ENCODE results near the gene DNTT.

Gene DNTT

GRCh38 chr10:96358851-96359540 lies 54.8 kb downstream of the DNTT start, which contains the start of gene OPALIN:
Gene OPALIN, minus strand, starts transcription at chr10:96359002. Its CDS starts 106 bp downstream, at chr10:96358896.
- no peak within 1 kb of the TSS for H3K4me3 ChIP-seq (ENCODE audit: low read depth, low read length)
- TF ChIP-seq, protein P1, sequence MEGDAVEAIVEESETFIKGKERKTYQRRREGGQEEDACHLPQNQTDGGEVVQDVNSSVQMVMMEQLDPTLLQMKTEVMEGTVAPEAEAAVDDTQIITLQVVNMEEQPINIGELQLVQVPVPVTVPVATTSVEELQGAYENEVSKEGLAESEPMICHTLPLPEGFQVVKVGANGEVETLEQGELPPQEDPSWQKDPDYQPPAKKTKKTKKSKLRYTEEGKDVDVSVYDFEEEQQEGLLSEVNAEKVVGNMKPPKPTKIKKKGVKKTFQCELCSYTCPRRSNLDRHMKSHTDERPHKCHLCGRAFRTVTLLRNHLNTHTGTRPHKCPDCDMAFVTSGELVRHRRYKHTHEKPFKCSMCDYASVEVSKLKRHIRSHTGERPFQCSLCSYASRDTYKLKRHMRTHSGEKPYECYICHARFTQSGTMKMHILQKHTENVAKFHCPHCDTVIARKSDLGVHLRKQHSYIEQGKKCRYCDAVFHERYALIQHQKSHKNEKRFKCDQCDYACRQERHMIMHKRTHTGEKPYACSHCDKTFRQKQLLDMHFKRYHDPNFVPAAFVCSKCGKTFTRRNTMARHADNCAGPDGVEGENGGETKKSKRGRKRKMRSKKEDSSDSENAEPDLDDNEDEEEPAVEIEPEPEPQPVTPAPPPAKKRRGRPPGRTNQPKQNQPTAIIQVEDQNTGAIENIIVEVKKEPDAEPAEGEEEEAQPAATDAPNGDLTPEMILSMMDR (IDR thresholded peaks at IDR 0.05; ENCODE audit: borderline replicate concordance, insufficient read depth, low read depth, low read length): no peak

DNA sequence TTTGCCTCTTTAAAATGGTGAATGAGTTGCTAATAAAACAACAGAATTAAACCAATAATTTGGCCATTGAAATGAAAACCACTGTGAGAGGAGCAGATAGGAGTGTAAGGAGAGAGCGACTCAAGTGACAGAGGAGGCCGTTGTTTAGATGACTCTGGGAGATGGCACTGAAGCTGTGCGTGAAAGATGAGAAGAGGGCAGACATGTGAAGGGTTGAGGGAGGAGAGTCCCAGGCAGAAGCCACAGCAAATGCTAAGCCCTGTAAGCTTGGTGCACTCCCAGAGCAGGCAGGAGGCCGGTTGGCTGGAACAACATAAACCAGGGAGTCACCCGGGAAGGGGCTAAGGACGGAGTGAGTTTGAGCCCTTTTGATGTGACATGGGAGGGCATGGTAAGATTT lies 55.4 kb downstream of the DNTT start:
- no peak overlapping the region for H3K4me3 ChIP-seq (ENCODE audit: low read depth, low read length)
- TF ChIP-seq, protein P1 (IDR thresholded peaks at IDR 0.05; ENCODE audit: borderline replicate concordance, insufficient read depth, low read depth, low read length): no peak

GRCh38 chr10:96360331-96360730 lies 56.1 kb downstream of the DNTT start:
- TF ChIP-seq, protein P1 (IDR thresholded peaks at IDR 0.05; ENCODE audit: borderline replicate concordance, insufficient read depth, low read depth, low read length): no peak

GRCh38 chr10:96360766-96361165 lies 56.5 kb downstream of the DNTT start:
- TF ChIP-seq, protein P1 (IDR thresholded peaks at IDR 0.05; ENCODE audit: borderline replicate concordance, insufficient read depth, low read depth, low read length): no peak
- H3K4me3 ChIP-seq (ENCODE audit: low read depth, low read length): no peak overlapping the region

More at GRCh38 chr10:96360331-96360730, 56.1 kb downstream of the DNTT start:
- H3K4me3 ChIP-seq (ENCODE audit: low read depth, low read length): no peak overlapping the region

GRCh38 chr10:96365571-96365970 lies 61.3 kb downstream of the DNTT start:
- H3K4me3 ChIP-seq (ENCODE audit: low read depth, low read length): no peak overlapping the region
- TF ChIP-seq, protein P1 (IDR thresholded peaks at IDR 0.05; ENCODE audit: borderline replicate concordance, insufficient read depth, low read depth, low read length): no peak

DNA sequence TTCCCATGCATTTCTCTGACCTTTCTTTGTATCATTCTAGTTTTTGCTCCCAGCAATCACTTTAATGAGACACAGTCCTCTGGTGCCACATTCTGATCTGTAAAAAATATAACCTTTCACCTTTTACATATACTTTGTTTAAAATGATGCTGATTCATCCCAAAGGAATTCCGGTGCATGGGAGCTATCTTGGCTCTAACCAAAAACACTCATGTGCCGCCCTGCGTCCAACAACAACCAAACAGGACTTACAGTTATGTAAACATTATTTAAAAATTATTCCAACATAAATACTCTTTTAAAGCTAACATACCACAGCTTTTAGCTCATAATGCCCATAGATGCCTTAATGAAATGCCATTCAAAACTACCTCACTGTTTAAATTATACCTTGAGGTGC lies 62.3 kb downstream of the DNTT start:
- no peak overlapping the region for H3K4me3 ChIP-seq (ENCODE audit: low read depth, low read length)
- TF ChIP-seq, protein P1 (IDR thresholded peaks at IDR 0.05; ENCODE audit: borderline replicate concordance, insufficient read depth, low read depth, low read length): no peak

DNA sequence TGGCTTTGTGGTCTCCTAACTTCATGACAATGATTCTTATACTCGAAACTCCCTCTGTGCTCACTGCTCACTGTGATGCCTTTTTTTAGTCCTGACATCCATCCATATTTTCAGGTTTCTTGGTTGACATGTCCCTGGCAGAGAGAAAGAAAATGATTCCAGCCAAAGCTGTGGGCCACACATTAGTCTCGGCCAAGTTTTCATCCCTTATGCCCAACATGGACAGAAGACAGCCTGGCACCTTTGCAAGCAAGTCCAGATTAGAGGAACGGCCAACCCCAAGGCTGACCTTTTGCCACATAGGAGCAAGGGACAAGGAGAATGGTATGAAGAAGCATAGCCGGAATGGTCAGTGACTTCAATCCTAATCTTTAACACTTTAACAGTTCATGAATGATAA lies 63.2 kb downstream of the DNTT start:
- TF ChIP-seq, protein P1 (IDR thresholded peaks at IDR 0.05; ENCODE audit: borderline replicate concordance, insufficient read depth, low read depth, low read length): no peak
- no peak overlapping the region for H3K4me3 ChIP-seq (ENCODE audit: low read depth, low read length)

Data from GM12875 (cell line).